WTC11 (cell line): ENCODE results near the gene ZDHHC9. TPM values are rescaled to one million over a fixed set of nuclear protein-coding genes. Genes with fewer than 3 reads are reported as not detected.

ENCODE experiments used
- ATAC-seq: fragments of 200-7000 bp; cut with Tn5 transposase; 2 replicates; pipeline ENCODE4 v1.10.0; 2021; ENCODE audit warnings: mild to moderate bottlenecking, moderate library complexity
- CTCF ChIA-PET: fragments of 300-600 bp; sonication (Branson Sonifier 250); formaldehyde crosslinking; loops from one replicate; lab custom pipeline; 2021; ENCODE audit warnings: antibody characterized with exemption; lab: Charles Lee
- POLR2A ChIA-PET: fragments of 350-600 bp; sonication (Branson Sonifier 250); formaldehyde crosslinking; loops from one replicate; lab custom pipeline; 2021; ENCODE audit warnings: antibody characterized with exemption; lab: Charles Lee
- DNase-seq: peaks from one replicate; pipeline ENCODE4 v3.0.0; 2021; ENCODE audit warnings: low spot score
- H3K27ac Mint-ChIP-seq: 2 replicates; pipeline ENCODE4 v1.8.0; 2021; ENCODE audit warnings: mixed read lengths
- H3K27me3 Mint-ChIP-seq: 2 replicates; pipeline ENCODE4 v1.8.0; 2021; ENCODE audit warnings: low read depth, mild to moderate bottlenecking, moderate library complexity, mixed read lengths
- H3K36me3 Mint-ChIP-seq: 2 replicates; pipeline ENCODE4 v1.8.0; 2021; ENCODE audit warnings: mixed read lengths
- H3K4me1 Mint-ChIP-seq: 2 replicates; pipeline ENCODE4 v1.8.0; 2022; ENCODE audit warnings: mixed read lengths
- H3K4me3 Mint-ChIP-seq: 2 replicates; pipeline ENCODE4 v1.8.0; 2021; ENCODE audit warnings: mild to moderate bottlenecking, moderate library complexity, mixed read lengths
- H3K9me3 Mint-ChIP-seq: 2 replicates; pipeline ENCODE4 v1.8.0; 2021; ENCODE audit warnings: mixed read lengths
- ATF2 ChIP-seq: sonication (generic); formaldehyde crosslinking; IDR thresholded peaks from 2 replicates; pipeline ENCODE4 v1.8.1; 2022; ENCODE audit warnings: low read depth, missing genetic modification reagents, borderline replicate concordance
- CDX4 ChIP-seq: fragments of 250-450 bp; sonication (Bioruptor Pico); IDR thresholded peaks from 2 replicates; pipeline ENCODE4 v1.9.0; 2021; ENCODE audit warnings: moderate library complexity, mild to moderate bottlenecking, inconsistent platforms, borderline replicate concordance
- GTF2I ChIP-seq: fragments of 250-450 bp; sonication (Bioruptor Pico); conservative IDR thresholded peaks from 2 replicates; pipeline ENCODE4 v1.4.0; 2021; ENCODE audit warnings: mild to moderate bottlenecking
- NFATC4 ChIP-seq: fragments of 250-450 bp; sonication (Bioruptor Pico); IDR thresholded peaks from 2 replicates; pipeline ENCODE4 v1.9.0; 2021; ENCODE audit warnings: mild to moderate bottlenecking
- TCF7 ChIP-seq: sonication (generic); formaldehyde crosslinking; IDR thresholded peaks from 2 replicates; pipeline ENCODE4 v1.8.0; 2022; ENCODE audit warnings: mild to moderate bottlenecking, low read depth, missing genetic modification reagents, moderate library complexity
- USF1 ChIP-seq: sonication (generic); formaldehyde crosslinking; IDR thresholded peaks from 2 replicates; pipeline ENCODE4 v1.8.0; 2022; ENCODE audit warnings: mild to moderate bottlenecking, missing genetic modification reagents
- USF2 ChIP-seq: sonication (generic); formaldehyde crosslinking; IDR thresholded peaks from 2 replicates; pipeline ENCODE4 v1.8.1; 2023; ENCODE audit warnings: mild to moderate bottlenecking, missing genetic modification reagents, moderate library complexity
- ZNF121 ChIP-seq: sonication (generic); formaldehyde crosslinking; IDR thresholded peaks from 2 replicates; pipeline ENCODE4 v1.8.0; 2023; ENCODE audit warnings: missing genetic modification reagents
- ZNF138 ChIP-seq: sonication (generic); formaldehyde crosslinking; conservative IDR thresholded peaks from 2 replicates; pipeline ENCODE4 v1.8.1; 2022; ENCODE audit warnings: mild to moderate bottlenecking, moderate library complexity, missing genetic modification reagents
- ZNF317 ChIP-seq: sonication (generic); formaldehyde crosslinking; IDR thresholded peaks from 2 replicates; pipeline ENCODE4 v1.8.1; 2023; ENCODE audit warnings: low read depth, mild to moderate bottlenecking, moderate library complexity, missing genetic modification reagents, borderline replicate concordance
- ZNF425 ChIP-seq: fragments of 250-450 bp; sonication (Bioruptor Pico); conservative IDR thresholded peaks from 2 replicates; pipeline ENCODE4 v1.9.0; 2021; ENCODE audit warnings: mild to moderate bottlenecking
- total RNA-seq: library from RNA; stranded (reverse); gene quantifications from 3 replicates; pipeline ENCODE4 v1.2.3, GENCODE V29; 2021
- TF ChIP-seq, protein P1 (sequence below): sonication (generic); formaldehyde crosslinking; IDR thresholded peaks from 2 replicates; pipeline ENCODE4 v1.8.0; 2022; ENCODE audit warnings: mild to moderate bottlenecking, missing genetic modification reagents

ZDHHC9 gene
- total RNA-seq, 1 experiment from 2014 or later, result 25.0 TPM

GRCh38 chrX:129759576-129760061 lies 84.1 kb downstream of the ZDHHC9 start:
- Mint-ChIP-seq H3K27me3 (no peaks in the 10 kb centered on the region; the same call in 1 of the 2 replicates), H3K36me3 (no peaks in the 10 kb centered on the region), H3K4me3 (no peak overlapping the region), H3K27ac (no peak overlapping the region), H3K4me1 (peaks cover 10% of the 10 kb centered on the region), H3K9me3 (no peaks in the 10 kb centered on the region)
- ATAC-seq (no peak; the same call in 1 of the 2 replicates), DNase-seq (no peak)
- CTCF ChIA-PET, result interaction anchor here (1.1 kb wide), 1 partner anchor 159 kb away, joined by 4 read pairs; no protein-coding TSS in a partner anchor
- TF ChIP-seq TCF7, result no peak
- TF ChIP-seq ZNF317 (CRISPR knock-in tag), result no peak
- TF ChIP-seq GTF2I, result no peak
- TF ChIP-seq ZNF138, result no peak
- TF ChIP-seq ATF2 (CRISPR knock-in tag), result no peak
- TF ChIP-seq CDX4, result no peak
- TF ChIP-seq, protein P1, sequence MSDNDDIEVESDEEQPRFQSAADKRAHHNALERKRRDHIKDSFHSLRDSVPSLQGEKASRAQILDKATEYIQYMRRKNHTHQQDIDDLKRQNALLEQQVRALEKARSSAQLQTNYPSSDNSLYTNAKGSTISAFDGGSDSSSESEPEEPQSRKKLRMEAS, result no peak
- no peak for TF ChIP-seq ZNF425 (CRISPR knock-in tag)
- TF ChIP-seq ZNF121 (CRISPR knock-in tag), result no peak
- POLR2A ChIA-PET, result no interaction called here

GRCh38 chrX:129755779-129756650 lies 87.7 kb downstream of the ZDHHC9 start:
- ChIA-PET POLR2A (interaction anchor here (0.7 kb wide), 1 partner anchor 25 kb away, joined by 3 read pairs; no protein-coding TSS in a partner anchor), CTCF (interaction anchor here (0.5 to 2.0 kb wide), 26 partner anchors 11 to 305 kb away, joined by 3 to 22 read pairs (median 4); partner anchors contain the start of genes UTP14A and XPNPEP2)
- TF ChIP-seq NFATC4 (CRISPR knock-in tag) (no peak), USF1 (peak; percentile 82), USF2 (CRISPR knock-in tag) (peak; percentile 82)
- no peak overlapping the region for H3K4me3 Mint-ChIP-seq
- DNase-seq, result peak; percentile 43
- H3K4me1 Mint-ChIP-seq, result peaks cover 21% of the 10 kb centered on the region
- ATAC-seq, result peak; percentile 92
- no peaks in the 10 kb centered on the region for H3K36me3 Mint-ChIP-seq
- no peaks in the 10 kb centered on the region for H3K9me3 Mint-ChIP-seq
- no peaks in the 10 kb centered on the region; the same call in 1 of the 2 replicates for H3K27me3 Mint-ChIP-seq
- H3K27ac Mint-ChIP-seq, result no peak overlapping the region
